ENCODE measurements around the gene GALNT7.

The GALNT7 gene

GRCh38 chr4:173128199-173128890, 40.3 kb upstream of the GALNT7 start:
- ChIA-PET CTCF (interaction anchor here (0.5 to 1.5 kb wide), 2 partner anchors 129 to 763 kb away, joined by 3 to 7 read pairs; no protein-coding TSS in a partner anchor), POLR2A (interaction anchor here (0.6 kb wide), 1 partner anchor 383 kb away, joined by 3 read pairs; no protein-coding TSS in a partner anchor)
- Histone ChIP-seq H3K36me3 (ENCODE audit: control insufficient read depth in 4 of 4, insufficient read depth in 4 of 4, low read length in 3 of 4) (no peaks in the 10 kb centered on the region), H3K27ac (ENCODE audit: insufficient read depth in 1 of 2, low read depth in 1 of 2, low read length in 2 of 2, poor library complexity in 1 of 2, severe bottlenecking in 2 of 2) (no peak overlapping the region), H3K9me3 (ENCODE audit: control extremely low read depth in 1 of 5, control insufficient read depth in 4 of 5, insufficient read depth in 2 of 5, low read depth in 1 of 5, low read length in 4 of 5) (no peaks in the 10 kb centered on the region), H3K4me3 (ENCODE audit: control insufficient read depth in 1 of 7, extremely low read depth in 1 of 7, insufficient read depth in 4 of 7, low read depth in 2 of 7, low read length in 6 of 7) (no peak overlapping the region), H3K4me1 (ENCODE audit: control extremely low read depth in 1 of 4, control insufficient read depth in 4 of 4, insufficient read depth in 4 of 4, low read length in 3 of 4) (peaks cover 0 to 5% (median 0%) of the 10 kb centered on the region in 4 experiments), H3K27me3 (replicated peaks in 2 of 5; ENCODE audit: control insufficient read depth in 4 of 5, insufficient read depth in 5 of 5, low read length in 4 of 5) (no peaks in the 10 kb centered on the region)
- 96% methylated on average over 4 of the region's 6 CpGs for WGBS (ENCODE audit: insufficient coverage)
- DNase-seq, result no peak

- CTCF ChIA-PET, result no interaction called here
- no peak for DNase-seq
Measured at GRCh38 chr4:173130687-173131086, 37.9 kb upstream of the GALNT7 start.

DNA sequence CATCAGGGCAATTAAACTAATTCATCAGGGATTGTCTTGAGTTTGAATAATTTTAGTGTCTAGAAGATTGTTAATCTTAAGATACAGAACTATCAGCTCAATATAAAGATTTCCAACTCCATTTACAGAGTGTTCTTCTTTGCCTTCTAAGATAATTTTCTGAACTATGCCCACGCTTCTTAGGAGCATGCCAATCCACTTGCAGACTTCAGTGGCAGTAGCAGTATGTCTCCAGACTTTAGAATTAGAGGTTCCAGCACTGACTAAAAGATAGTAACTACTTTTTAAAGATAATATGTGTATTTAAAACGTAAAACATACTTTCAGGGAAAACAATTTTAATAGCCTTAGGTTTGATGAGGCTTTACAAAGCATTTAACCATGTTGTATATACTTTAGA, 34.2 kb upstream of the GALNT7 start:
- Histone ChIP-seq H3K9me3 (ENCODE audit: control extremely low read depth in 1 of 5, control insufficient read depth in 4 of 5, insufficient read depth in 2 of 5, low read depth in 1 of 5, low read length in 4 of 5) (no peaks in the 10 kb centered on the region), H3K36me3 (ENCODE audit: control insufficient read depth in 4 of 4, insufficient read depth in 4 of 4, low read length in 3 of 4) (no peaks in the 10 kb centered on the region), H3K27me3 (replicated peaks in 2 of 5; ENCODE audit: control insufficient read depth in 4 of 5, insufficient read depth in 5 of 5, low read length in 4 of 5) (no peaks in the 10 kb centered on the region), H3K27ac (ENCODE audit: insufficient read depth in 1 of 2, low read depth in 1 of 2, low read length in 2 of 2, poor library complexity in 1 of 2, severe bottlenecking in 2 of 2) (no peak overlapping the region), H3K4me1 (ENCODE audit: control extremely low read depth in 1 of 4, control insufficient read depth in 4 of 4, insufficient read depth in 4 of 4, low read length in 3 of 4) (no peaks in the 10 kb centered on the region), H3K4me3 (ENCODE audit: control insufficient read depth in 1 of 7, extremely low read depth in 1 of 7, insufficient read depth in 4 of 7, low read depth in 2 of 7, low read length in 6 of 7) (no peak overlapping the region)
- ChIA-PET CTCF (no interaction called here), POLR2A (no interaction called here)
- 100% methylated on average over 1 of the region's 2 CpGs for WGBS (ENCODE audit: insufficient coverage)
- DNase-seq, result no peak

More at GRCh38 chr4:173130687-173131086, 37.9 kb upstream of the GALNT7 start:
- WGBS (ENCODE audit: insufficient coverage), result 95% methylated on average over 4 of the region's 5 CpGs
- H3K4me1 ChIP-seq (ENCODE audit: control extremely low read depth in 1 of 4, control insufficient read depth in 4 of 4, insufficient read depth in 4 of 4, low read length in 3 of 4), result peaks cover 0 to 5% (median 0%) of the 10 kb centered on the region in 4 experiments
- no peak overlapping the region for H3K4me3 ChIP-seq (ENCODE audit: control insufficient read depth in 1 of 7, extremely low read depth in 1 of 7, insufficient read depth in 4 of 7, low read depth in 2 of 7, low read length in 6 of 7)
- no peak overlapping the region for H3K27ac ChIP-seq (ENCODE audit: insufficient read depth in 1 of 2, low read depth in 1 of 2, low read length in 2 of 2, poor library complexity in 1 of 2, severe bottlenecking in 2 of 2)
- H3K36me3 ChIP-seq (ENCODE audit: control insufficient read depth in 4 of 4, insufficient read depth in 4 of 4, low read length in 3 of 4), result no peaks in the 10 kb centered on the region
- POLR2A ChIA-PET, result no interaction called here
- H3K9me3 ChIP-seq (ENCODE audit: control extremely low read depth in 1 of 5, control insufficient read depth in 4 of 5, insufficient read depth in 2 of 5, low read depth in 1 of 5, low read length in 4 of 5), result no peaks in the 10 kb centered on the region
- no peaks in the 10 kb centered on the region for H3K27me3 ChIP-seq (replicated peaks in 2 of 5; ENCODE audit: control insufficient read depth in 4 of 5, insufficient read depth in 5 of 5, low read length in 4 of 5)

DNA sequence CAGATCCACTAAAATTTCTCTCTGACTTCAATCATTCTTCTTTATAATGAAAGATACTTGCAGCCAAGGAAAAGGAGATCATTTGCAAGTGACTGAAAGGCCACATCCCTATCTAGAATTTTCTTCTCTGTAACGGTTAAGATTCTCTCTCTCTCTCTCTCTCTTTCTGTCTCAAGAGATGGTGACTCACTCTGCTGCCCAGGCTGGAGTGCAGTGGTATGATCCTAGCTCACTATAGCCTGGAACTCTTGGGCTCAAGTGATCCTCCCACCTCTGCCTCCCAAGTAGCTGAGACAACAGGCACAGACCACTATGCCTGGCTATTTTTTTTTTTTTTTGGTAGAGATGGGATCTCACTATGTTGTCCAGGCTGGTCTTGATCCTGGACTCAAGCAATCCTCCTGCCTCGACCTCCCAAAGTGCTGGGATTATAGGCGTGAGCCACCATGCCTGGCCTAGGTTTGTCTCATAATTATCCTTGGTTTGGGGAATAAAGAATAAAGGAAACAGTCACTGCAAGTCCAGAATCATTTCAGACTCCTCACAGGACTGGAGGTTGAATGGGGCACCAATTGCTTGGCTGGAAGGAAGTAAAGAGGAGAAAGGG, 33.3 kb upstream of the GALNT7 start:
- POLR2A ChIA-PET, result no interaction called here
- no peaks in the 10 kb centered on the region for H3K36me3 ChIP-seq (ENCODE audit: control insufficient read depth in 4 of 4, insufficient read depth in 4 of 4, low read length in 3 of 4)
- H3K9me3 ChIP-seq (ENCODE audit: control extremely low read depth in 1 of 5, control insufficient read depth in 4 of 5, insufficient read depth in 2 of 5, low read depth in 1 of 5, low read length in 4 of 5), result no peaks in the 10 kb centered on the region
- H3K27me3 ChIP-seq (replicated peaks in 2 of 5; ENCODE audit: control insufficient read depth in 4 of 5, insufficient read depth in 5 of 5, low read length in 4 of 5), result no peaks in the 10 kb centered on the region
- H3K27ac ChIP-seq (ENCODE audit: insufficient read depth in 1 of 2, low read depth in 1 of 2, low read length in 2 of 2, poor library complexity in 1 of 2, severe bottlenecking in 2 of 2), result no peak overlapping the region
- no peaks in the 10 kb centered on the region for H3K4me1 ChIP-seq (ENCODE audit: control extremely low read depth in 1 of 4, control insufficient read depth in 4 of 4, insufficient read depth in 4 of 4, low read length in 3 of 4)
- no peak for DNase-seq
- no peak overlapping the region for H3K4me3 ChIP-seq (ENCODE audit: control insufficient read depth in 1 of 7, extremely low read depth in 1 of 7, insufficient read depth in 4 of 7, low read depth in 2 of 7, low read length in 6 of 7)
- CTCF ChIA-PET, result no interaction called here
- 100% methylated on average over 2 of the region's 3 CpGs for WGBS (ENCODE audit: insufficient coverage)

DNA sequence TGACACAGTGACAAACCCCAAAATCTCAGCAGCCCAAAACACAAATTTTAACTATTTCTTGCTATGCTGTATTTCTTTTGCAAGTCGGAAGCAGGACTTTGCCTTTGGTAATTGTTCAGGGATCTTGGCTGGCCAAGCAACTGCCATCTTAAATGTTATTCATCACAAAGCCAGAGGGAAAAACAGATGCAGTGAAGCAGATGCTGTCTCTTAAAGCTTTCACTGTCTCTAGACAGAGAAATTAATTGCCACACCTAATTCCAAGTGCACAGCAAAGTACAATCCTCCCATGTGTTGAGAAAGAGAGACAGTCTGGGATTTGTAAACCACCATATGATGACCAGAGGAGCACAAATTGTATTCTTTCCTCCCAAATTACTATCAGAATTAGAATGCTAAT, 30.0 kb upstream of the GALNT7 start:
- no peak overlapping the region for H3K4me3 ChIP-seq (ENCODE audit: control insufficient read depth in 1 of 7, extremely low read depth in 1 of 7, insufficient read depth in 4 of 7, low read depth in 2 of 7, low read length in 6 of 7)
- H3K27me3 ChIP-seq (replicated peaks in 2 of 5; ENCODE audit: control insufficient read depth in 4 of 5, insufficient read depth in 5 of 5, low read length in 4 of 5), result no peaks in the 10 kb centered on the region
- no peaks in the 10 kb centered on the region for H3K9me3 ChIP-seq (ENCODE audit: control extremely low read depth in 1 of 5, control insufficient read depth in 4 of 5, insufficient read depth in 2 of 5, low read depth in 1 of 5, low read length in 4 of 5)
- no peaks in the 10 kb centered on the region for H3K4me1 ChIP-seq (ENCODE audit: control extremely low read depth in 1 of 4, control insufficient read depth in 4 of 4, insufficient read depth in 4 of 4, low read length in 3 of 4)
- no peak for DNase-seq
- whole genome bisulfite sequencing (ENCODE audit: insufficient coverage), result 100% methylated on average over 1 of the region's 1 CpG
- ChIA-PET CTCF (no interaction called here), POLR2A (no interaction called here)
- no peak overlapping the region for H3K27ac ChIP-seq (ENCODE audit: insufficient read depth in 1 of 2, low read depth in 1 of 2, low read length in 2 of 2, poor library complexity in 1 of 2, severe bottlenecking in 2 of 2)
- H3K36me3 ChIP-seq (ENCODE audit: control insufficient read depth in 4 of 4, insufficient read depth in 4 of 4, low read length in 3 of 4), result no peaks in the 10 kb centered on the region

DNA sequence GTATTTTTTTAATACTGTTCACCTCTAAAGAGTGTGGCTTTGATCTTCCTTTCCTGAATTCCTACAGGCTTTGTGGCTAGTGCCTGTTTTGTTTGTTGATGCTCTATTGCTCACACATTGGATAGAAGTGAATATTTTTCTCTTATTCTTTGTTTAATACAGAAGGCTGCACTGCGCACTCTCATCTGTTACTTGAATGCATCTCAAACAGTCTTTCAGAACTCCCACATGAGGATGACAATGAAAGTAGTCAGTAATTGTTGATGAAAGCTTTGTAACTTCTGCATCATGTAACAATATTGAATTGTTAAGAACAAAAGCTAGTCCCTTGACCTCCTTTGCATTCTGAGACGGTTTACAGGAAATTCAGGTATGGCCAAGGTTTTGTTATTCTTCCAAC, 29.1 kb upstream of the GALNT7 start:
- H3K4me3 ChIP-seq (ENCODE audit: control insufficient read depth in 1 of 7, extremely low read depth in 1 of 7, insufficient read depth in 4 of 7, low read depth in 2 of 7, low read length in 6 of 7), result no peak overlapping the region
- ChIA-PET POLR2A (no interaction called here), CTCF (no interaction called here)
- H3K27me3 ChIP-seq (replicated peaks in 2 of 5; ENCODE audit: control insufficient read depth in 4 of 5, insufficient read depth in 5 of 5, low read length in 4 of 5), result no peaks in the 10 kb centered on the region
- WGBS (ENCODE audit: insufficient coverage), result 0% methylated on average over 1 of the region's 2 CpGs
- H3K4me1 ChIP-seq (ENCODE audit: control extremely low read depth in 1 of 4, control insufficient read depth in 4 of 4, insufficient read depth in 4 of 4, low read length in 3 of 4), result no peaks in the 10 kb centered on the region
- H3K9me3 ChIP-seq (ENCODE audit: control extremely low read depth in 1 of 5, control insufficient read depth in 4 of 5, insufficient read depth in 2 of 5, low read depth in 1 of 5, low read length in 4 of 5), result no peaks in the 10 kb centered on the region
- H3K27ac ChIP-seq (ENCODE audit: insufficient read depth in 1 of 2, low read depth in 1 of 2, low read length in 2 of 2, poor library complexity in 1 of 2, severe bottlenecking in 2 of 2), result no peak overlapping the region
- no peaks in the 10 kb centered on the region for H3K36me3 ChIP-seq (ENCODE audit: control insufficient read depth in 4 of 4, insufficient read depth in 4 of 4, low read length in 3 of 4)
- DNase-seq, result no peak

- Histone ChIP-seq H3K9me3 (ENCODE audit: control extremely low read depth in 1 of 5, control insufficient read depth in 4 of 5, insufficient read depth in 2 of 5, low read depth in 1 of 5, low read length in 4 of 5) (no peaks in the 10 kb centered on the region), H3K27ac (ENCODE audit: insufficient read depth in 1 of 2, low read depth in 1 of 2, low read length in 2 of 2, poor library complexity in 1 of 2, severe bottlenecking in 2 of 2) (no peak overlapping the region), H3K4me3 (ENCODE audit: control insufficient read depth in 1 of 7, extremely low read depth in 1 of 7, insufficient read depth in 4 of 7, low read depth in 2 of 7, low read length in 6 of 7) (no peak overlapping the region), H3K36me3 (ENCODE audit: control insufficient read depth in 4 of 4, insufficient read depth in 4 of 4, low read length in 3 of 4) (no peaks in the 10 kb centered on the region), H3K4me1 (ENCODE audit: control extremely low read depth in 1 of 4, control insufficient read depth in 4 of 4, insufficient read depth in 4 of 4, low read length in 3 of 4) (no peaks in the 10 kb centered on the region), H3K27me3 (replicated peaks in 2 of 5; ENCODE audit: control insufficient read depth in 4 of 5, insufficient read depth in 5 of 5, low read length in 4 of 5) (no peaks in the 10 kb centered on the region)
- WGBS (ENCODE audit: insufficient coverage), result 50% methylated on average over 2 of the region's 3 CpGs
- POLR2A ChIA-PET, result no interaction called here
- CTCF ChIA-PET, result interaction anchor here (1.0 kb wide), 1 partner anchor 132 kb away, joined by 3 read pairs; no protein-coding TSS in a partner anchor
- DNase-seq, result no peak
Measured at GRCh38 chr4:173145131-173145530, 23.5 kb upstream of the GALNT7 start.
